Neural crest cell (in vitro differentiated cells): Measurements from ENCODE around the gene UFSP1. TPM values are rescaled to one million over a fixed set of nuclear protein-coding genes. Genes with fewer than 3 reads are reported as not detected.
A peak's percentile ranks its signal among the peaks of the same experiment; 100 is the strongest.

ENCODE experiments used
- DNase-seq: peaks from one replicate; pipeline ENCODE4 v3.0.0; 2021; ENCODE audit warnings: low read depth, mixed read lengths, low spot score
- H3K27ac Mint-ChIP-seq: one replicate; pipeline ENCODE4 v1.8.0; 2021; ENCODE audit warnings: mild to moderate bottlenecking, mixed read lengths; ENCODE audit not compliant: unreplicated experiment
- H3K27me3 Mint-ChIP-seq: 2 replicates; pipeline ENCODE4 v1.8.0; 2021; ENCODE audit warnings: low read depth, mild to moderate bottlenecking, mixed read lengths
- H3K36me3 Mint-ChIP-seq: 2 replicates; pipeline ENCODE4 v1.8.0; 2021; ENCODE audit warnings: low read depth, mild to moderate bottlenecking, mixed read lengths
- H3K4me1 Mint-ChIP-seq: 2 replicates; pipeline ENCODE4 v1.8.0; 2021; ENCODE audit warnings: mixed read lengths
- H3K4me3 Mint-ChIP-seq: one replicate; pipeline ENCODE4 v1.8.0; 2021; ENCODE audit warnings: mild to moderate bottlenecking, mixed read lengths
- H3K9me3 Mint-ChIP-seq: 2 replicates; pipeline ENCODE4 v1.8.0; 2021; ENCODE audit warnings: mixed read lengths
- total RNA-seq: library from RNA; stranded (reverse); gene quantifications from 2 replicates; pipeline ENCODE4 v1.2.1, GENCODE V29; 2021
- TF ChIP-seq, protein P1 (sequence below): fragments of 200-600 bp; sonication (generic); conservative IDR thresholded peaks from 2 replicates; pipeline ENCODE4 v1.5.0; 2021; ENCODE audit warnings: antibody characterized with exemption, mild to moderate bottlenecking

UFSP1 gene
- total RNA-seq, 1 donor from 2014 or later = 4.6 TPM

DNA sequence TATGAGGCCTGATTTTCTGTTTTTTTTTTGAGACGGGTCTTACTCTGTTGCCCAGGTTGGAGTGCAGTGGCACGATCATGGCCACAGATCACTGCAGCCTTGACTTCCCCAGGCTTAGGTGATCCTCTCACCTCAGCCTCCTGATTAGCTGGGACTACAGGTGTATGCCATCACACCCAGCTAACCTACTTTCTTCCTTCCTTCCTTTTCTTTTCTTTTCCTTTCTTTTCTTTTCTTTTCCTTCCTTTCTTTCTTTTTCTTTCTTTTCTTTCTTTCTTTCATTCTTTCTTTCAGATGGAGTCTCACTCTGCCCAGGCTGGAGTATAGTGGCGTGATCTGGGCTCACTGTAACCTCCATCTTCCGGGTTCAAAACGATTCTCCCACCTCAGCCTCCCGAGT, 10.8 kb downstream of the UFSP1 start:
- DNase-seq = no peak
- H3K4me1 Mint-ChIP-seq = peaks cover 52% of the 10 kb centered on the region
- peaks cover 33% of the 10 kb centered on the region for H3K36me3 Mint-ChIP-seq
- H3K4me3 Mint-ChIP-seq = peak overlapping the region; percentile 81
- TF ChIP-seq, protein P1, sequence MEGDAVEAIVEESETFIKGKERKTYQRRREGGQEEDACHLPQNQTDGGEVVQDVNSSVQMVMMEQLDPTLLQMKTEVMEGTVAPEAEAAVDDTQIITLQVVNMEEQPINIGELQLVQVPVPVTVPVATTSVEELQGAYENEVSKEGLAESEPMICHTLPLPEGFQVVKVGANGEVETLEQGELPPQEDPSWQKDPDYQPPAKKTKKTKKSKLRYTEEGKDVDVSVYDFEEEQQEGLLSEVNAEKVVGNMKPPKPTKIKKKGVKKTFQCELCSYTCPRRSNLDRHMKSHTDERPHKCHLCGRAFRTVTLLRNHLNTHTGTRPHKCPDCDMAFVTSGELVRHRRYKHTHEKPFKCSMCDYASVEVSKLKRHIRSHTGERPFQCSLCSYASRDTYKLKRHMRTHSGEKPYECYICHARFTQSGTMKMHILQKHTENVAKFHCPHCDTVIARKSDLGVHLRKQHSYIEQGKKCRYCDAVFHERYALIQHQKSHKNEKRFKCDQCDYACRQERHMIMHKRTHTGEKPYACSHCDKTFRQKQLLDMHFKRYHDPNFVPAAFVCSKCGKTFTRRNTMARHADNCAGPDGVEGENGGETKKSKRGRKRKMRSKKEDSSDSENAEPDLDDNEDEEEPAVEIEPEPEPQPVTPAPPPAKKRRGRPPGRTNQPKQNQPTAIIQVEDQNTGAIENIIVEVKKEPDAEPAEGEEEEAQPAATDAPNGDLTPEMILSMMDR = no peak
- H3K27ac Mint-ChIP-seq = no peak overlapping the region
- H3K27me3 Mint-ChIP-seq = peaks cover 6% of the 10 kb centered on the region
- H3K9me3 Mint-ChIP-seq = no peaks in the 10 kb centered on the region

DNA sequence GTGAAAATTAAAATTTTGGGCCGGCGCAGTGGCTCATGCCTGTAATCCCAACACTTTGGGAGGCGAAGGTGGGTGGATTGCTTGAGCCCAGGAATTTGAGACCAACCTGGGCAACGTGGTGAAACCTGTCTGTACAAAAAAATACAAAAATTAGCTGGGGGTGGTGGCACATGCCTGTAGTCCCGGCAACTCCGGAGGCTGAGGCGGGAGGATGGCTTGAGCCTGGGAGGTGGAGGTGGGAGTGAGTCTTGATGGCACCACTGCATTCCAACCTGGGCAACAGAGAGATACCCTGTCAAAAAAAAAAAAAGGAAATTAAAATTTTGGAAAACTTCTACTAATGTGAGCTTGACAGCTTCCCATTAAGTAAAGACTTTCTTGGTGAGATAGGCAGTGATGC, 11.5 kb downstream of the UFSP1 start:
- H3K36me3 Mint-ChIP-seq = peaks cover 30% of the 10 kb centered on the region
- H3K27me3 Mint-ChIP-seq = peaks cover 6% of the 10 kb centered on the region
- H3K9me3 Mint-ChIP-seq = no peaks in the 10 kb centered on the region
- DNase-seq = no peak
- no peak overlapping the region for H3K27ac Mint-ChIP-seq
- TF ChIP-seq, protein P1 = no peak
- peaks cover 52% of the 10 kb centered on the region for H3K4me1 Mint-ChIP-seq
- peak overlapping the region; percentile 81 for H3K4me3 Mint-ChIP-seq

DNA sequence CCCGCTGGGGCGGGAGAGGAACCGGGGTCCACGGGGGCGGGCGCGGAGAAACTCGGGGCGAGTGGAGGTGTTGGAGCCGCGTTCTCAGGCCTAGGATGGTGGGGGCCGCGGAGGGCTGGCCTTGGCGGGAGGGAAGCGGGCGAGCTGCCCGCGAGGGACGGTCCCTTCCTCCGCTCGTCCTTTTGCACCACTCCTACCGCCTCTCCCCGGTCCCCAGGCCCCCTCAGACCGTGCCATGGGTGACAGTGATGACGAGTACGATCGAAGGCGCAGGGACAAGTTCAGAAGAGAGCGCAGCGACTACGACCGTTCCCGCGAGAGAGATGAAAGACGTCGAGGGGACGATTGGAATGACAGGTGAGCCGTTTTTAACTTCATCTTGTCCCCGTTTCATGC, 14.2 kb downstream of the UFSP1 start:
- TF ChIP-seq, protein P1 = no peak
- Mint-ChIP-seq H3K27me3 (peaks cover 6% of the 10 kb centered on the region), H3K36me3 (peaks cover 32% of the 10 kb centered on the region), H3K9me3 (no peaks in the 10 kb centered on the region), H3K4me3 (peak overlapping the region; percentile 100), H3K27ac (peak overlapping the region; percentile 98), H3K4me1 (peaks cover 52% of the 10 kb centered on the region)
- DNase-seq = no peak

DNA sequence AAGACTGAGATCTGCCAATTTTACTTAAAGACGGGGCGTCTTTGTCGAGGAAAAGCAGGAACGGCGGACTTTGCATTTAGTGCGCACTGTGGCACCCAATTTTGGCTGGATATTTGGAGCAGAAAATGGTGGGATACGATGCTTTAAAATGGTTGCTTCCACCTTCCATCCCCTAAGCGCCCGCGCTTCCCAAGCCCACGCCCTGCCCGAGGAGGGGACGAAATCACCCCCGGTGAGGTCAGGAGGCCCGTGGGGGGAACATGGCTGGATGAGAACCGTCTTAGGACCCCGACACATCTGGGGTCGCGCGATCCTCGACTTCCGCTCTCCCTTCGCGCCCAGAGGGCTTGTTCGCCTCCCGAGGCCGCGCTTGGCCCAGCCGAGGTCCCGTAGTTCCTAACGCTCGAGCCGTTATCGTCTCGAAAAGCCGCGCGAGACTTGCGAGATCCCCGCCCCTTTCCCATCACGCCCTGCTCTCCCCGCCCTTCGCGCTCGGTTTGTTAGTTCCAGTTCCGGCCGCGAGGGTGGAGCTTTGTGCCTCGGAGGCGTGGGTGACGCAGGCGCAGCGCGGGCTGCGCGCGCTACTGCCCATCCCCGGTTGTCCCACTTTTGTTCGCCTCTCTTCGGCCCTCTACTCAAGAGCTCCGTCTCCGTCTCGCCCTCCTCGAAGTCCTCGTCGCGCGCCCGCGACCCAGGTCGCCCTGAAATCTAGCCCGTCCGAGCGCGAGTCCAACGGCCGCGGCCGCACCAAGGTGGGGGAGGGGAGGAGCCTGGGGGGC, 14.7 kb downstream of the UFSP1 start, which contains the start of gene SRRT:
Gene SRRT, plus strand, starts transcription at position 527 of the 779 bp plus-strand sequence. CDS start 488 bp downstream, outside the sequence.
- H3K4me3 Mint-ChIP-seq = peak within 1 kb of the TSS; percentile 100
- no peaks in the 10 kb centered on the region for H3K9me3 Mint-ChIP-seq
- peak; percentile 98 for DNase-seq
- peak within 1 kb of the TSS; percentile 98 for H3K27ac Mint-ChIP-seq
- H3K4me1 Mint-ChIP-seq = peaks cover 48% of the 10 kb centered on the region
- TF ChIP-seq, protein P1 = peak; percentile 55
- H3K36me3 Mint-ChIP-seq = peaks cover 29% of the 10 kb centered on the region
- H3K27me3 Mint-ChIP-seq = peaks cover 3% of the 10 kb centered on the region

DNA sequence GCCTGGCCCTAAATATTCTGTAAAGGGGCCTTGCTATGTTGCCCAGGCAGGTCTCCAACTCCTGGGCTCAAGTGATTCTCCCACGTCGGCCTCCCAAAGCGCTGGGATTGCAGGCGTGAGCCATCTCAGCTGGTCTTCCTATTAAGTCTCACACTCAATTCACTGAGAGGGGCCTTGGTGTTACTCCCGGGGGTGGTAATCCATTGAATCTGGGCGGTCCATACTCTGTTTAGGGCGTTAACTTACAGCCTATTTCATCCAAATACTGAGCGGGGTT, 15.3 kb downstream of the UFSP1 start:
- Mint-ChIP-seq H3K36me3 (peaks cover 26% of the 10 kb centered on the region), H3K27me3 (peaks cover 3% of the 10 kb centered on the region), H3K9me3 (no peaks in the 10 kb centered on the region), H3K4me1 (peaks cover 44% of the 10 kb centered on the region), H3K27ac (peak overlapping the region; percentile 98), H3K4me3 (peak overlapping the region; percentile 100)
- TF ChIP-seq, protein P1 = no peak
- no peak for DNase-seq
